GM23248 (cell line): ENCODE measurements around the gene UMAD1.

Source experiments
- EZH2 ChIP-seq: fragments of 200-600 bp; sonication (generic); IDR thresholded peaks from 2 replicates; pipeline ENCODE4 v1.6.1; 2018; ENCODE audit warnings: antibody characterized with exemption, mild to moderate bottlenecking; ENCODE audit not compliant: insufficient read depth, poor library complexity, severe bottlenecking
- EZH2phosphoT487 ChIP-seq: fragments of 200-600 bp; sonication (generic); IDR thresholded peaks from 2 replicates; pipeline ENCODE4 v1.6.1; 2018; ENCODE audit warnings: antibody characterized with exemption, moderate library complexity, mild to moderate bottlenecking, low read depth; ENCODE audit not compliant: insufficient read depth

- TF ChIP-seq EZH2 (no peak), EZH2phosphoT487 (no peak)
Measured at GRCh38 chr7:7817748-7818147, 177.2 kb downstream of the UMAD1 start.
